ENCODE measurements around the gene PARD3.
"Not testable (repeated sequence)": the region's sequence is repeated elsewhere in the genome, so short reads cannot be mapped to it uniquely, and the experiment has no call there.

The PARD3 gene

GRCh38 chr10:34405611-34406462 is 409.3 kb downstream of the PARD3 start:
- no peak for DNase-seq

DNA sequence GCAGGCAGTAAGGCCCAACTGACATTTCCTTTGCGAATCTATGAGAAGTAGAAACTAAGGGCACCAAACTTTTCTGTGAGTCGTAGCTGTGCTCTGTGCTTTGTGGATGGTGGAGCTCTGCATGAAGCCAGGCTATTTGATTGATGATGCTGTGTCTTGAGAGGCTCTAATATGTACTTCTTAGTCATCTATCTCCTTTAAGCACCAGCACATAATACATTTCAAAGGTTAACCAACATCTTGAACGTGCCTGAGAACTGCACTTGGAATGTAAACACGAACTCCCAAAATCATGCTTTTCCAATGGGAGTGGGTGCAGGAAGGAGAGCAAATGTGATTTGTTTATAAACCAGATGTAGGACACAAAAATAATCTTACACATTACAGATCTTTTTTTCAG is 411.6 kb downstream of the PARD3 start:
- DNase-seq = no peak

DNA sequence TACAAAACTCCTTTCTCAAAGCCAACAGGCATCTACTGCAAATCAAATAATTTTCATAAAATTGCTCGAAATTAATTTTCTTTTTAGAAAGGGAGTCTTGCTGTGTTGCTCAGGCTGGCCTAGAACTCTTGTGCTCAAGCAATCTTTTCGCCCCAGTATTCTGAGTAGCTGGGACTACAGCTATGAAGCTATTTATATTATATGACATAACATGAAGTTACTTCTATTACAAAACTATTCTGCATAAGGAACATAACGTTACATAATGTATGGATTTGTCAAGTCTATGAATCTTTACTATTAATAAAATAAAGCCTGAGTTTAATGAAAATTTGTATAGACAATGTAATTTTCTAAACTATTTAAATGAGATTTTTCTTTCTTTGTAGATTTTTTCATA is 415.0 kb downstream of the PARD3 start:
- no peak for DNase-seq

GRCh38 chr10:34399013-34399412 is 416.1 kb downstream of the PARD3 start:
- DNase-seq = no peak

DNA sequence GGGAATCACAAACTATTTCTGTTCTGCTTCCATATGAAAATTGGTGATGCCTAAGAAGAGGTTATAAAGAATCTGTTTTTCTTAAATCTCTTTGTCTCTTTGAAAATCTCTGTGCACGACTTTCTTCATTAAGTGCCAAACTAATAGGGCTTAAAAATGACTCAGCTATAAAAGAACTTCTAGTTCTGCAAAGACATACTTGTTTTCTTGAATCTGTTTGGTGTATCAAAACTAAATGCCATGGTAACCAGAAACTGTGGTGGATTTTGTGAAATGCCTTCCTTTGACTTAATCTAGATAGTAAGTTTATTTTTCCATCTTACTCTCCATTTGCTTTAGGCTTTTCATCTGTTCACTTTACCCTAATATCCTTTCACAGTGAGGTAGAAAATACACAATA is 417.8 kb downstream of the PARD3 start:
- DNase-seq = no peak

GRCh38 chr10:34396663-34397062 is 418.4 kb downstream of the PARD3 start:
- no peak for DNase-seq

- no peak for DNase-seq
These were observed 422.4 kb downstream of the PARD3 start for GRCh38 chr10:34392641-34393170.

GRCh38 chr10:34391168-34391567 is 423.9 kb downstream of the PARD3 start:
- not testable (repeated sequence) for DNase-seq

DNA sequence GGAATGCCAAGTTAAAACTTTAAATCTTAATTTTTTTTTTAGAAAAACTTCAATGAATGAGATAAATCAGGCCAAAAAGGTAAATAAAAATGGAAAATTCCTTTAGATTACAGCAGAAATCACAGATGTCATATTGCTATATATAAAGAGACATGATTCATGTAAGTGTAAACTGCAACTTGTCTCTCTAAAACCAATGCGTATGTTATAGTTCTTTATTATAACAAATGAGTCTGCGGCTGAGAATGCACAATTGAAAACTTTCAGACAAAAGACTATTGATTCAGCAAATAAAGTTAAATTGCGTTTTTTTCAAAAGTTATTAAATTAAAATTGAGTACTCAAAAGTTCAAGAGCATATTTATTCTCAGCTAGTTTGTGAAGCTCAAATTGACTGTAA is 425.3 kb downstream of the PARD3 start:
- DNase-seq = no peak

- DNase-seq = no peak
These were observed 428.2 kb downstream of the PARD3 start for GRCh38 chr10:34386921-34387320.

DNA sequence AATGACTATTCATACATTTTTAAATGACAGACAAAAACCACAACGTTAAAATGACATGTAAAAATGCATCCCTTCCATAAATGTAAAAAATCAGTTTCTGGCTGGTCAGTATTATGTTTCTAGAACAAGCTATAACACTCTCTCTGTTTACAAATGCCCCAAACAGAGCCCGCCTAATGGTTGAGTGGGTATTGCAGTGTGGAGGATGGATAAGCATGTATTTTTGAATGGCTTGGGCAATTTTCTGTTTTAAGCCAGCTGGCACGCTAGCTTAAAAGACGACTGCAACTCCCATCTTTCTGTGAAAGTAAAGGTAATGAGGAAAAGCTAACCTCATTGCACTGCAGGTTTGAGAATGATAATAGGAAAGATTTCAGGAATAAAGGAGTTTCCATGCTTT is 430.7 kb downstream of the PARD3 start:
- DNase-seq = no peak

GRCh38 chr10:34382626-34383025 is 432.5 kb downstream of the PARD3 start:
- no peak for DNase-seq

GRCh38 chr10:34380856-34381255 is 434.2 kb downstream of the PARD3 start:
- DNase-seq = no peak

GRCh38 chr10:34378297-34378696 is 436.8 kb downstream of the PARD3 start:
- no peak for DNase-seq

GRCh38 chr10:34377833-34378232 is 437.3 kb downstream of the PARD3 start:
- no peak for DNase-seq

GRCh38 chr10:34374356-34375045 is 440.6 kb downstream of the PARD3 start:
- DNase-seq = no peak

GRCh38 chr10:34373211-34373610 is 441.9 kb downstream of the PARD3 start:
- DNase-seq = no peak

- DNase-seq = no peak
These were observed 442.6 kb downstream of the PARD3 start for GRCh38 chr10:34372509-34372908.

DNA sequence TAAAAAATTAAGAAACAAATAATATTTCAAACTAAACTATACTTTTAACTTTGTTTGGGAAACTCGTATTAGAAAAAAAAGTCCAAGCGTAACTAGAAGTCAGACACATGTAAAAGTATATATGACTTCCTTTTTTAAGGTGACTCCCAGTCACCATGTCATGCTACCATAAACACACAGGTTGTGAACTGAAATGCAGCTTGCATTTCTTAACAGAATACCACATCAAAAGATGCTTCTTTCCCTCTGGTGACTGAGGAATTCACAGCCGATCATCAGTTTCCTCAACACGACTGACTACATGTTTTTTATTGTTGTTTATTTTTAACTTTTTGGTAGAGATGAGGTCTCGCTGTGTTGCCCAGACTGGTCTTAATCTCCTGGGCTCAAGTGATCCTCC is 445.0 kb downstream of the PARD3 start:
- DNase-seq = no peak

- DNase-seq = no peak
These were observed 446.0 kb downstream of the PARD3 start for GRCh38 chr10:34369120-34369519.

DNA sequence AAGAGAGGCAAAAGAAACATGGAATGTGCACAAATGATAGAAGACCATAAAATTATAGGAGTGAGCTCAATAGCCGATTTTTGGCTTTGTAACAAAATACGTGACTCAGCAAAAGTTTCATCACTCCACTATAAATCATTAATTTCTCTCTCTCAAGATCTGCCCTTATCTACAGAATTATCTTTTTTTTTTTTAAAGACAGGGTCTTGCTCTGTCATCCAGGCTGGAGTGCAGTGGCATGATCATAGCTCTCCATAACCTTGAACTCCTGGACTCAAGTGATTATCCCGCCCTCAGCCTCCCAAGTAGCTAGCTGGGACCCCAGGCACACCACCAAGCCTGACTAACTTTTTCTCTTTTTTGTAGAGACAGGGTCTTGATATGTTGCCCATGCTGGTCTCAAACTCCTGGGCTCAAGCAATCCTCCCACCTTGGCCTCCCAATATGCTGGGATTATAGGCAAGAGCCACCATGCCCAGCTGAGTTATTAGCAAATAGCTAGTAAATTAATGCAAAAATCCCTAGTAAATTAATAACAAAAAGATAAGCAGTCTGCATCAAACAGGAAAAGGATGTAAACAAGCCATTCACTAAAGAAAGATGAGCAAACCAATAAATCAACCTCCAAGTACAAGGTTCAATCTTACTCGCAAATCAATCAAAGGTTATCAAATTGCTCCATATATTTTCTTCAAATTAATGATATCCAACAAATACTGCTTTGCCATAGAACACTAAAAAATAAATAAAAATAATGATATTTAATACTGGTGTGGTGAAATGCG is 450.7 kb downstream of the PARD3 start:
- no peak for DNase-seq

DNA sequence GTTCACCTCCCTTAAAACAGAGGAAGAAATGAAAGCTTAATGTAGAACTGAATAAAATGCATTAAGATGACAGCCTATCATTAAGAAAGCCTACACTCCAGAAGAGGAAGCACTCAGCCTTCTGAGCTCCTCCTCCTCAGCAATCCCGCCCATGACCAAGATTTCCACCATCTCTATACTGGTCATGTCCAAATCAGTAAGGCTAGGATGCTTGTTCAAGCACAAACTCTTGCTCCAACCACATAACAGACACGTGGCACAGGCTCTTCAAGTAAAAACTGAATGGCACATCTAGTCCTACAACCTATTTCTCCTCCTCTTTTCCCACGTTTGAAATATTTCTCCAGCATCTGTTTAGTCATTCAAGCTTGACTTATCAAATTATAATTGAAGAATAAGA is 454.1 kb downstream of the PARD3 start:
- DNase-seq = no peak

DNA sequence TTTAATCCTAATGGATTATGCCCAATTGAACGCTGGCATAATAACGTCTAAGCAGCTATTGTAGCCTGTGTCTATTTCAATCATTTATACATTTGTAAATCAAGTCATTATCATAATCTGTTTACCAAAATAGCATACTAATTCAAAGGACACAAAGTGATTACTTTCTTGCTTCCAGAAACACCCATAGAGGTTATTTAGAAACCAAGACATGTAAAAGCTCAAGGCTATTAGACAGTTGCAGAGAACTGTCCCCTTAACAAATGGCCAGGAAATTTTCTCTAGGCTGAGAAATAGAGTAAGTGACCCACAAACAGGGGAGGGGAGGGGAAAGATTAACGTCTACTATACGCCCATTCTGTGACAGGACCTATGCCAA is 455.7 kb downstream of the PARD3 start:
- DNase-seq = no peak
